HEK293 (cell line): ENCODE measurements around the gene DLL4.

Source experiments
- CTCF ChIA-PET: fragments of 350-600 bp; formaldehyde crosslinking; extraction: SDS; loops from one replicate; lab custom pipeline; 2021; ENCODE audit warnings: antibody characterized with exemption; lab: Yijun Ruan, JAX
- POLR2A ChIA-PET: fragments of 300-600 bp; formaldehyde crosslinking; extraction: SDS; loops from one replicate; lab custom pipeline; 2020; ENCODE audit warnings: antibody characterized with exemption, inconsistent platforms; lab: Yijun Ruan, JAX
- H3K27ac ChIP-seq: fragments of 200-500 bp; sonication (Bioruptor generic); 2 replicates; pipeline ENCODE4 v1.5.1; 2014; ENCODE audit warnings: low read depth, low read length, control low read depth, inconsistent platforms; ENCODE audit errors: extremely low read depth
- H3K36me3 ChIP-seq, 2 experiments: fragments of 200-500 bp in 1 of 2; sonication (Bioruptor generic) in 1 of 2; 1 replicate in 1 of 2; 2 replicates in 1 of 2; pipeline ENCODE4 v1.5.1; 2014 to 2017; ENCODE audit warnings: inconsistent platforms in 2 of 2, low read length in 2 of 2; ENCODE audit not compliant: control insufficient read depth in 2 of 2, insufficient read depth in 1 of 2
- H3K4me1 ChIP-seq: fragments of 200-500 bp; sonication (Bioruptor generic); 2 replicates; pipeline ENCODE4 v1.5.1; 2014; ENCODE audit warnings: mild to moderate bottlenecking, low read length, inconsistent platforms; ENCODE audit not compliant: control insufficient read depth, insufficient read depth
- H3K4me3 ChIP-seq: 2 replicates; pipeline ENCODE4 v1.5.1; 2011; ENCODE audit warnings: low read depth, mild to moderate bottlenecking, control low read depth, low read length, moderate library complexity
- H3K9me3 ChIP-seq: fragments of 200-500 bp; sonication (Bioruptor generic); 2 replicates; pipeline ENCODE4 v1.5.1; 2014; ENCODE audit warnings: low read depth, low read length, inconsistent platforms; ENCODE audit not compliant: control insufficient read depth, insufficient read depth
- KLF10 ChIP-seq: fragments of 450-650 bp; IDR thresholded peaks from 2 replicates; pipeline ENCODE4 v1.5.1; 2018; ENCODE audit warnings: missing biosample characterization, mild to moderate bottlenecking, missing genetic modification characterization
- KLF17 ChIP-seq: fragments of 450-650 bp; formaldehyde crosslinking; IDR thresholded peaks from 2 replicates; pipeline ENCODE4 v1.5.1; 2016; ENCODE audit warnings: missing biosample characterization, missing genetic modification characterization
- KLF7 ChIP-seq: fragments of 450-650 bp; formaldehyde crosslinking; IDR thresholded peaks from 2 replicates; pipeline ENCODE4 v1.5.1; 2016; ENCODE audit warnings: missing biosample characterization, missing genetic modification characterization, borderline replicate concordance
- SCRT2 ChIP-seq: fragments of 450-650 bp; formaldehyde crosslinking; IDR thresholded peaks from 2 replicates; pipeline ENCODE4 v1.5.1; 2016; ENCODE audit warnings: missing biosample characterization, missing genetic modification characterization
- ZBTB48 ChIP-seq: fragments of 450-650 bp; formaldehyde crosslinking; IDR thresholded peaks from 2 replicates; pipeline ENCODE4 v1.5.1; 2016; ENCODE audit warnings: missing biosample characterization, missing genetic modification characterization
- ZFP69B ChIP-seq: fragments of 450-650 bp; formaldehyde crosslinking; IDR thresholded peaks from 2 replicates; pipeline ENCODE4 v1.5.1; 2016; ENCODE audit warnings: missing biosample characterization, missing genetic modification characterization
- ZNF174 ChIP-seq: fragments of 450-650 bp; formaldehyde crosslinking; IDR thresholded peaks from 2 replicates; pipeline ENCODE4 v1.5.0; 2017; ENCODE audit warnings: missing biosample characterization, mild to moderate bottlenecking, missing genetic modification characterization
- ZNF239 ChIP-seq: fragments of 450-650 bp; formaldehyde crosslinking; IDR thresholded peaks from 2 replicates; pipeline ENCODE4 v1.5.1; 2016; ENCODE audit warnings: missing biosample characterization, missing genetic modification characterization
- ZNF426 ChIP-seq: fragments of 450-650 bp; formaldehyde crosslinking; IDR thresholded peaks from 2 replicates; pipeline ENCODE4 v1.5.1; 2017; ENCODE audit warnings: missing biosample characterization, missing genetic modification characterization, mild to moderate bottlenecking, inconsistent platforms, moderate library complexity
- ZNF473 ChIP-seq: fragments of 450-650 bp; formaldehyde crosslinking; IDR thresholded peaks from 2 replicates; pipeline ENCODE4 v1.5.1; 2017; ENCODE audit warnings: missing biosample characterization, missing genetic modification characterization
- ZNF488 ChIP-seq: fragments of 450-650 bp; formaldehyde crosslinking; IDR thresholded peaks from 2 replicates; pipeline ENCODE4 v1.5.1; 2016; ENCODE audit warnings: missing biosample characterization, missing genetic modification characterization
- ZNF530 ChIP-seq: fragments of 450-650 bp; formaldehyde crosslinking; IDR thresholded peaks from 2 replicates; pipeline ENCODE4 v1.5.1; 2016; ENCODE audit warnings: low read depth, missing biosample characterization, missing genetic modification characterization
- ZNF596 ChIP-seq: fragments of 450-650 bp; IDR thresholded peaks from 2 replicates; pipeline ENCODE4 v1.5.0; 2018; ENCODE audit warnings: missing biosample characterization, mild to moderate bottlenecking, missing genetic modification characterization, moderate library complexity
- ZNF600 ChIP-seq: fragments of 450-650 bp; formaldehyde crosslinking; IDR thresholded peaks from 2 replicates; pipeline ENCODE4 v1.5.1; 2016; ENCODE audit warnings: missing biosample characterization, missing genetic modification characterization
- ZNF610 ChIP-seq: fragments of 450-650 bp; formaldehyde crosslinking; IDR thresholded peaks from 2 replicates; pipeline ENCODE4 v1.5.1; 2016; ENCODE audit warnings: missing biosample characterization, missing genetic modification characterization, borderline replicate concordance
- ZNF768 ChIP-seq: fragments of 450-650 bp; formaldehyde crosslinking; IDR thresholded peaks from 2 replicates; pipeline ENCODE4 v1.5.1; 2018; ENCODE audit warnings: missing biosample characterization, mild to moderate bottlenecking, missing genetic modification characterization
- ZNF785 ChIP-seq: fragments of 450-650 bp; formaldehyde crosslinking; IDR thresholded peaks from 2 replicates; pipeline ENCODE4 v1.5.1; 2016; ENCODE audit warnings: missing biosample characterization, missing genetic modification characterization
- ZSCAN4 ChIP-seq: fragments of 450-650 bp; formaldehyde crosslinking; IDR thresholded peaks from 2 replicates; pipeline ENCODE4 v1.5.1; 2017; ENCODE audit warnings: missing biosample characterization, missing genetic modification characterization
- ZSCAN5A ChIP-seq: fragments of 450-650 bp; formaldehyde crosslinking; IDR thresholded peaks from 2 replicates; pipeline ENCODE4 v1.5.1; 2016; ENCODE audit warnings: missing biosample characterization, missing genetic modification characterization

Gene DLL4

GRCh38 chr15:40879609-40880008 lies 49.5 kb upstream of the DLL4 start (continued):
- TF ChIP-seq ZNF426 (tag by site-specific recombination): no peak
- TF ChIP-seq ZNF488: no peak
- no peak for TF ChIP-seq ZNF610
- TF ChIP-seq KLF10: peak; percentile 62
- no peak for TF ChIP-seq KLF17 (tag by site-specific recombination)
- no peak for TF ChIP-seq ZNF596
- TF ChIP-seq ZNF600 (tag by site-specific recombination): no peak
- TF ChIP-seq ZNF530 (tag by site-specific recombination): no peak

- Histone ChIP-seq H3K4me3 (no peak overlapping the region), H3K36me3 (no peaks in the 10 kb centered on the region), H3K9me3 (no peaks in the 10 kb centered on the region), H3K4me1 (no peaks in the 10 kb centered on the region), H3K27ac (no peak overlapping the region)
- POLR2A ChIA-PET: no interaction called here
- CTCF ChIA-PET: interaction anchor here (0.7 to 2.9 kb wide), 4 partner anchors 9 to 526 kb away, joined by 4 to 16 read pairs (median 7); partner anchors contain the start of gene VPS18
- TF ChIP-seq ZNF473 (tag by site-specific recombination) (no peak), ZNF174 (tag by site-specific recombination) (no peak), ZNF488 (no peak), ZNF239 (tag by site-specific recombination) (no peak)
Observed at GRCh38 chr15:40881351-40881750, 47.8 kb upstream of the DLL4 start.

- no peak overlapping the region for H3K4me3 ChIP-seq
- H3K27ac ChIP-seq: no peak overlapping the region
- no peak for TF ChIP-seq ZSCAN5A (tag by site-specific recombination)
- no peak for TF ChIP-seq ZFP69B (tag by site-specific recombination)
- no peak for TF ChIP-seq ZNF473 (tag by site-specific recombination)
- TF ChIP-seq ZSCAN4 (tag by site-specific recombination): no peak
- TF ChIP-seq ZNF768 (tag by site-specific recombination): no peak
- TF ChIP-seq KLF7: no peak
- TF ChIP-seq ZBTB48 (tag by site-specific recombination): no peak
- no peak for TF ChIP-seq ZNF785 (tag by site-specific recombination)
- no peak for TF ChIP-seq SCRT2 (tag by site-specific recombination)
- no peaks in the 10 kb centered on the region for H3K36me3 ChIP-seq
- POLR2A ChIA-PET: interaction anchor here (0.7 kb wide), 1 partner anchor 71 kb away, joined by 9 read pairs; no protein-coding TSS in a partner anchor
- CTCF ChIA-PET: interaction anchor here (1.4 kb wide), 1 partner anchor 23 kb away, joined by 5 read pairs; no protein-coding TSS in a partner anchor
- H3K4me1 ChIP-seq: no peaks in the 10 kb centered on the region
- H3K9me3 ChIP-seq: no peaks in the 10 kb centered on the region
Observed at GRCh38 chr15:40886586-40886985, 42.6 kb upstream of the DLL4 start.
